Central memory CD4-positive, alpha-beta T cell (primary cell): Measurements from ENCODE around the gene TRPM3.

Source experiments
- DNase-seq: peaks from one replicate; pipeline ENCODE4 v3.0.0; 2022
- total RNA-seq, 3 experiments: gene quantifications; one replicate each; lab custom pipeline; 2026; lab: John Stamatoyannopoulos, UW

The TRPM3 gene
- total RNA-seq, result 0 reads per million in 3 experiments

DNA sequence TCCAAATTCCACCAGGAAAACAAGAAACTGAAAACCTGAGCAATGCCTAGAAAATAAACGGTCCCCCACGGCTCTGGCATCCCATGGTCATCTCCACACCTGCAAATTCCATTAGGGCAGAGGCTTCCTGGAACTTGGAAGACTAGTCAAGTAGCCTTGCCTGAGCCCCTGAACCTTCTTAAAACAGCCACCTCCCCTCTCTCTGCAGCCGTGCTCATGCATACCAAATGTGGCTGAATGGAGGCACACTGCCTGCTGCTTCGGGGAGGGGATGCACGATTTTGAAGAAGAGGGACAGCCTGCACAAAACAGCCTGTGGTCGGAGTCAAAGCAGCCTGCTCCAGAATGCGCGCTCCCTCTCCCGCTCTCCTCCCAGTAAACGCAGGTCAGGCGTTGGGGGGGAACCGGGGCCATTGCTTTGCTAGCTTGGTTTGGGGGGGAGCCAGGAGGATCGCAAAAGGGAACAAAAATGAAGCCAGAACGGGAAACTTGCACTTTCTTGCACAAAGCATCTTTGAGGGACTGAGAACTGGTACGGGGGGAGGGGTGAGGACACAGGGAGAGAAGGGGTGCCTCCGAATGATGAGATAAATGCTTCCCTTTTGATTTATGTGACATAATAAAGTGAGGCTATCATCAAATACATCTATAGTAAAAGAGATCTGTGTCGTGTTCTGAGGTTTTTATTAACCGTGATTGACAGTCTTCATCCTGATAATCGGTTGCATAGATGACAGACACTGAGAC, at the start of gene TRPM3:
Gene TRPM3 (minus strand): TSS at position 347 of the 747 bp plus-strand sequence. CDS start 267 bp downstream, at position 80.
- DNase-seq, result no peak

DNA sequence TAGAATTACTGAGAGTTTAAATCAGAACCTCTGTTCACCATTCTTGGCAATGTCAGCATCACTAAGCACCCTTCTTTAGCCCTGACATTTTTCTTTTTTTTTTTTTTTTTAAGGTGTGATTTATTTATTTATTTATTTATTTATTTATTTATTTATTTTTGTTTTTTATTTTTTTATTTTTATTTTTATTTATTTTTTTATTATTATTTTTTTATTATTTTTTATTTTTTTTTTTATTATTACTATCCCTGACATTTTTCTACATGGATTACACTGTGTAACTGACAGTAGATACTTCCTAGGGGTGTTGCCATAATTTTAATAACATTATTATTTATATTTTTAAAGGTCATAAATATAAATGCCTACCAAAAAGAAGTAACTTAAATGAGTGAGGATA, 47.0 kb upstream of the TRPM3 start:
- DNase-seq, result no peak

DNA sequence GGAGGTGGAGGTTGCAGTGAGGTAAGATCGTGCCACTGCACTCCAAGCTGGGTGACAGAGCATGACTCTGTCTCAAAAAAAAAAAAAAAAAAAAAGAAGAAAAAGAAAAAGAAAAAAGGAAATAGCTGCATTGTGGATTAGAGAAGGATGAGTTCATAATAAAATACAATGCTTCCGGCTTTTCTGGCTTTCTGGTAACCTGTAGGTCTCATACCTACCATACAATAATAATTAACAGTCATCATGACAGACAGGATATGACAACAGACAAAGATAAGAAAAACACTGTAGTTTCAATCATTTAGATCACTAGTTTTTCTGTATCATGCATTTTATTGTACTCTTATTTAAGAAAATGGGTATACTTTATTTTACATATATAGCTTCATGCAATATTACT, 40.7 kb upstream of the TRPM3 start:
- no peak for DNase-seq

- no peak for DNase-seq
Observed at GRCh38 chr9:71157731-71158130, 36.3 kb upstream of the TRPM3 start.

GRCh38 chr9:71147368-71147767, 25.9 kb upstream of the TRPM3 start:
- no peak for DNase-seq

DNA sequence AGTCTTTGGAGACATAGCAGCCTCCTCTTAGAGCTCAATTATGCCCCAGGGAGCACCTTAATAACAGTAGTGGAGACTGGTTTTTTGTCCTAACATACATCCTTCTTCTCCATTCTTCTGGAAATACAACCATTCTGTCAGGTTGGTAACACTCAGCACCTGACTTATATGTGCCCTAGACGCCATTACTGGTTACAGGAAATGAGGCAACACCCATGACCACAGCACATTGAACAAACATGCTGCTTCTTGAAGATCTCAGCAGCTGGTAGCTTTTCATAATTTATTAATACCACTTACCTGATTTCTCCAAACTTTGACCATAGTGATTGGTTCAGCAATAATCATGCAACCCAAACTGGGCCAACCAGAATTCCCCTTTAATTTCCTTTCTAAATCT, 25.1 kb upstream of the TRPM3 start:
- no peak for DNase-seq

- DNase-seq, result no peak
Observed at GRCh38 chr9:71145179-71145578, 23.8 kb upstream of the TRPM3 start.

DNA sequence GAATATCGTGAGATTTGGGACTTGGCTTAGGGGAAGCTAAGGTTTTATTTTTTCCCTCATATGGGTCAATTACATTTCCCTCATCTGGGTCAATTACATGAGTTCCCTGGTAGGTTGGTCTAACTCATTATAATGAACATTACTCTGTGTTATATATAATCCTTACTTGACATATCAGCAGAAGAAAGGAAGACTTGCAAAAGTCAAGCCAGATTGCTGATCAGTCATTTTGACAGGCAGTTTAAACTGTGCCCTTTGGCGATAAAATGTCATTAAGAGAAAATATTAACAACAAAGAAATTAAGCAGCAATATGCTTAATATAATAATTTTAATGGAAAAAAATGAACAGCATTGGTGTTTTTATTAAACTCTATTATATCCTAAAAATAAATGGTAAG, 23.1 kb upstream of the TRPM3 start:
- DNase-seq, result no peak

DNA sequence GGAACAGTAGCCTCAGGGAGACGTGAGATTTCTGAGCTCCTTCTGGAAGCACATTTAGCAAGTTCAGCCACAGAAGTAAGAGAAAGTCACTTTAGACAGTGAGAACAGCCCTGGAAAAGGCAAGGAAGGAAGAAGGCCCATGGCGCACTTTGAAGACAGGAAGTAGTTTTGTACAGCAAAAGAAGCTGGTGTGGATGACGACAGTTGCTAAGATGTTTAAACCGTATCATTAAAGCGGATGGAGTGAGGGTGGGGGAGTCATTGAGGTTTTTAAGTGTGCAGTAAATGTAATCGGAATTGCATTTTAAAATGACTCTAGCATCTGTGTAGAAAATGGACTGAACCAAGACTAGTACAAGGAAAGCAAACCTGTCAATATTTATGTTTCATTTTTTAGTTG, 15.3 kb upstream of the TRPM3 start:
- DNase-seq, result no peak

DNA sequence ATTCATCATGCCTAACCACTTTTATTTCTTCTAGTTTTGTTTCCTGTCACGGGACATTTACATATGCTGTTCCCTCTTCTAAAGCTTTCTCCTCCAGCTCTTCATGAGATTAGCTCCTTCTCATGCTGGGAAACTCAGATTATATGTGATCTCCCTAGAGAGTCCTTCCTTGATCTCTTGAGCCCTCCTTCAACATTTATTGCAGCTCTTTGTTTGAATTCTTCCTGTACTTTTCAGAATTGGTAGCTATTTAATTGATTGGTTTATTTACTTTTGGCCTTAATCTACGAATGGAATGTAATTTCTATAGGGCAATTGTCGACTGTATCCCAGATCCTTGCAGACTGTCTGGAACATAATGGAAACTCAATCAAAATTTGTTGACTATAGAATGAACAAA, 9.7 kb upstream of the TRPM3 start:
- DNase-seq, result no peak

DNA sequence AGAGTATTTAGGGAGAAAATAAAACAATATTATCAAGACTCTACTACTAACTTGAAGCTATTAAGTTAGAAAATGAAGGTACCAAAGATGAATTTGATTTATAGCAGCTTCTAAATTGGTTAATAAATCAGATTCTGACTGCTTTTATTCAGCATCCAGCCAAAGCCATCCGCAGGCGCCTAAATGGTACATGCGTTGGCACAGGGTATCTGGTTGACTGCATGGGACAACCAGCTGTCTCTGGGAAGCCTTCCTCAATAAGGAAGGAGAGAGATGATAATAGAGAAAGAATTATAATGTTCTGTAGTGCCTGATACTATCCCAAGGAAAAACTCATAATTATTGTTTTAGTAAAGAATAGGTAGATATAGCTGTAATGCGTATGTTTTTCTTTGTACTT, 9.1 kb upstream of the TRPM3 start:
- DNase-seq, result no peak

GRCh38 chr9:71128796-71129195, 7.4 kb upstream of the TRPM3 start:
- DNase-seq, result no peak

GRCh38 chr9:71127301-71127700, 5.9 kb upstream of the TRPM3 start:
- DNase-seq, result no peak

GRCh38 chr9:71122421-71122820, 1.0 kb upstream of the TRPM3 start:
- DNase-seq, result no peak

DNA sequence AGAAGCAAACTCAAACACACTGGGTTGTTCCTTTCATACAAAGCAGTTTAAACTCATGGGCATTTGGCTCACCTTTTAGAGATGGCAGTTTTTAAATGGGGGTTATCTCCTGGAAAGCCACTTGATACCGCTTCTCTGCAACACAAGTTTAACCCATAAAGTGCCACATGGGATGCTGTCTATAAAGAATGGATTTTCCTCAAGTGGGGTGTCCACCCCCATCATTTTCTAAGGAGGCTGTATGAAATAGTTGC, 528 bp upstream of the TRPM3 start:
- no peak for DNase-seq

- DNase-seq, result no peak
Observed at GRCh38 chr9:71120501-71121247, 747 bp downstream of the TRPM3 start.

- no peak for DNase-seq
Observed at GRCh38 chr9:71119746-71120145, 1.7 kb downstream of the TRPM3 start.

- DNase-seq, result no peak
Observed at GRCh38 chr9:71118324-71118723, 3.1 kb downstream of the TRPM3 start.

DNA sequence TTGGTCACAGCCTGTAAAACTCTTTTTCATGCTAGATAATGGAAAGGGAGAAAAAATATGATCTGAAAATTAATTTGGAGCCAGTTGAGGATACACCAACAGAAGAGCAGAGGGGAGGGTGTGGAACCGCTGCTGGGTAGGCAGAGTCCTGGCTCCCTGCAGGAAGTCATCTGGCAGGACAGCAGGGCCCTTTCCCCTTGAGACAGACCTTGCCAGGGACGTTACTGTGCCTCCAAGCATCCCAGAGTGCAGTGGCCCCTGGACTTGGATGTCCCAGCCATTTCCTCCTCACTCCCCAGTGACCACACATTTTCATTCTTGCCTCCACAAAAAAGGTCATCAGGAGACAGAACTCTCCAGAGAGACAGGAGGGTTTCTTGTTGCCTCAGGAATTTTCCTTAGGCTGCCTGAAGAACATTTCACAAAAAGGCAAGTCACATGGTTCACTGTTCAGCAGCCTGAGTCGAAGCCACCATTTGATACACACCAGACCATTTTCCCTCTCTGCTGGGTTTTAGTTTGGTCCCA, 5.9 kb downstream of the TRPM3 start:
- no peak for DNase-seq

DNA sequence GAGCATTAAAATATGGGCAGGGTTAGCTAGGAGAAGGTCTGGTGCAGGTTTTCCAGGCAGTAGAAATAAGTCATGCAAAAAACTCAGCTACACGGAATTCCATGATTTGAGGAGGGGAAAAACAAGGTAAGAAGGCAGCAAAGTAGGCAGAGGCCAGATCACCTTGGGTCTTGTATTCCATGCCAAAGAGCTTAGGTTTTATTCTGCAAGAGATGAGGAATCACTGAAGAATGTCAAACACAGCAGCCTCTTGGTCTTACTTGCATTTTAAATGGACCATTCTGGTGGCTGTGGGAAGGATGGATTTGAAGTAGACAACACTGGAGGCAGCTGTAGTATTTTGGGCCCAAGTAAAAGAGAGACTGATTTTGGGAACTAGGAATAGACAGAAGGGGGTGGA, 8.6 kb downstream of the TRPM3 start:
- no peak for DNase-seq

DNA sequence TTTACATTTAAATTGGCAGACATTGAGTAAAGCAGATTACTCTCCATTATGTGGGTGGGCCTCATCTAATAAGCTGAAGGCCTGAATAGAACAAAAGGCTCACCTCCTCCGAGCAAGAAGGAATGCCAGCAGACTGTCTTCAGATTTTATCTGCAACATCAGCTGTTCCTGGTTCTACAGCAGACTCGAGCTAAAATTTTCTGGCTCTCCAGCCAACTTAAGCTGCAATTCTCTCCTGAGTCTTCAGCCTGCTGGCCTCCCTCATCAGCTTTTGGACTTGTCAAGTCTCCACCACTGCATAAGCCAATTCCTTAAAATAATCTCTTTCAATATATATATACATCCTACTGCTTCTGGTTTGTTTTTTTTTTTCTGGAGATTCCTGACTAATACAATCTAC, 12.5 kb downstream of the TRPM3 start:
- DNase-seq, result no peak

DNA sequence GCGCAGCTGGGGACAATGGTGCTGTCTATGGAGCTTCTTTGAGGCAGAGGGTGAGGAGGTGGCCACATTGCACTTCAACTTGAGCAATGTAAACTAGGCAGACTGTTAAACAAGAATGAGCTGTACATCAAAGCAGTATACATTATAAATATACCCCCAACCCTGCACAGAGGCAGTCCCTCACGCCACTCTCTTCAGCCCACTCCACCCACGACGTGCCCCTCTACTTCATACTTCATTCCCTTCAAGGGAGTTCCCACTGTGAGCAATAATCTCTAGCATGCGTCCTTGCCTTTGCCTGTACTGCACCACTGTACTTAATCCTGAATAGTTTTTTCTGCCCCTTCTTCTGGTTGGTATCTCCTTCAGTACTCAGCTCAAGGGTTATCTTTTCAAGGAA, 14.4 kb downstream of the TRPM3 start:
- no peak for DNase-seq

DNA sequence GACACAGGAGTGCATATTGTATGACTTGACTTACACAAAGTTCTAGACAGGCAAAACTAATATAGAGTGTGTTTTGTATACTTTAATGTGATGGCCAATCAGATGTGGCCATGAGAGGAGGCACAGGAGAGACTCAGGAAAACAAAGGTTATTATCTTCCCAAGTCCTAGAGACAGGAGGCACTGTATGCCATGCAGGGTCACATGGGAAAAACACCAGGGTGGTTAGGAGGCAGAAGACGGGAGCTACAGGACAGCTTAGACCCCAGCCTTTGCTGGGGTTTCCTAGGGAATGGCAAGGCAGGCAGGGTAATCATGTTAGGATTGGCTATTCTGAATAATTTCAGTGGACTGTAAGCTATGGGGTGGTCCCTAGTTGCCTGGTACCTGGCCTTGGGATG, 16.2 kb downstream of the TRPM3 start:
- no peak for DNase-seq

DNA sequence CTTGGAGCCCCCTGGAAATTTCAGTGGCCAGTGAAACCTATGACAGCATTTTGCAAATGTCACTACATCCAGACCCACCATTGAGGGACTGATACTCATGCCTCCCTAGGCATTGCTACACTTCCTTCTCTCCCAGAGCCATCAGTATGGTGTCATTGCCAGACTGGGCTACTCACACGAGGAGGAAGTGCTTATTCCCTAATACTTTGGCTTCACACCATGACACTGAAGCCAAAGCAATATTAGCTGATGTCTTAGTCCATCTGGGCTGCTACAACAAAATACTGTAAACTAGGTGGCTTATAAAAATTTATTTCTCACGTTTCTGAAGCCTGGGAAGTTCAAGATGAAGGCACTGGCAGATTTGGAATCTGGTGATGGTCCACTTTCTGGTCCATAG, 22.6 kb downstream of the TRPM3 start:
- no peak for DNase-seq

DNA sequence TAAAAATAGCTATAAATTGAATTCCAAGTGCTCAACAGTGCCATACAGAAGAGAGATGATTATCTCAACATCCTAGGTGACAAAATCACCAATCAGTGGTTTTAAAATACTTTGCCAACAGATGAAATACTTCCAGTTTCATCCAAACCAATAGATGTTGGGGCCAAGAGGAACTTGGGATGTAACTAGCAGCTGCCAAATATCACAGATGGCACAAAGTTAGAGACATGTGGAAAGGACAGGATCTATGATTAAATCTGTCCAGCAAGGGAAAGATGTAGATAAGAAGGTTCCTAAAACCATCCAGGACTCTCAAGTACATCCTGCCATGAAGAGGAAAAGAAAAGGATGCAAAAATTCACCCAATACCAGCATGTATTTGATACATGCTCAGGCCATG, 23.8 kb downstream of the TRPM3 start:
- DNase-seq, result no peak
